OCI-LY3 (cell line): ENCODE results near the gene BCL2L13.

ENCODE experiments used
- EZH2phosphoT487 ChIP-seq: fragments of 200-600 bp; shearing (Covaris generic); IDR thresholded peaks from 2 replicates; pipeline ENCODE4 v1.6.1; 2018; ENCODE audit warnings: antibody characterized with exemption, mixed run types, low read depth
- TF ChIP-seq, protein P1 (sequence below): fragments of 200-600, 300-600 bp; sonication (generic); IDR thresholded peaks from 2 replicates; pipeline ENCODE4 v1.5.1; 2014; ENCODE audit warnings: antibody characterized with exemption, low read length, low read depth

DNA sequence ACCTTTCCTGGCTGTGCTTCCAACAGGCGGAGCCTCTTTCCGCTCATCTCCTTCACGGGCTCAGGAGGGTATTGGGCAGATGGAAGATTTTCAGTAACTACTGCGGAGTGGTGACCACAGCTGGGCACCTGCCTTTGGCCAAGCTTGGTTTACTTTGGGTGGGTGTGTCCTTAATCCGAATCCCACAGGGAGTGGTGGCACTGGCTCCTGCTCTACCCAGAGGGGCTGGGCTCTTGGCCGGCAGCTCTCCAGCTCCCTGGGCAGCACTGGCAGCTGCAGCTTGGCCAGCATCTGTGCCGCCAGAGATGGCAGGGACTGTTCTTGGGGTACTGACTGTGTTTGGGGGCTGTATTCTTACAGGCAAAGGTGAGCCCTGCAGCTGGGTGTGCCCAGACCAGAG, 105.9 kb downstream of the BCL2L13 start:
- TF ChIP-seq, protein P1, sequence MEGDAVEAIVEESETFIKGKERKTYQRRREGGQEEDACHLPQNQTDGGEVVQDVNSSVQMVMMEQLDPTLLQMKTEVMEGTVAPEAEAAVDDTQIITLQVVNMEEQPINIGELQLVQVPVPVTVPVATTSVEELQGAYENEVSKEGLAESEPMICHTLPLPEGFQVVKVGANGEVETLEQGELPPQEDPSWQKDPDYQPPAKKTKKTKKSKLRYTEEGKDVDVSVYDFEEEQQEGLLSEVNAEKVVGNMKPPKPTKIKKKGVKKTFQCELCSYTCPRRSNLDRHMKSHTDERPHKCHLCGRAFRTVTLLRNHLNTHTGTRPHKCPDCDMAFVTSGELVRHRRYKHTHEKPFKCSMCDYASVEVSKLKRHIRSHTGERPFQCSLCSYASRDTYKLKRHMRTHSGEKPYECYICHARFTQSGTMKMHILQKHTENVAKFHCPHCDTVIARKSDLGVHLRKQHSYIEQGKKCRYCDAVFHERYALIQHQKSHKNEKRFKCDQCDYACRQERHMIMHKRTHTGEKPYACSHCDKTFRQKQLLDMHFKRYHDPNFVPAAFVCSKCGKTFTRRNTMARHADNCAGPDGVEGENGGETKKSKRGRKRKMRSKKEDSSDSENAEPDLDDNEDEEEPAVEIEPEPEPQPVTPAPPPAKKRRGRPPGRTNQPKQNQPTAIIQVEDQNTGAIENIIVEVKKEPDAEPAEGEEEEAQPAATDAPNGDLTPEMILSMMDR: no peak
- TF ChIP-seq EZH2phosphoT487: no peak
